ENCODE results near the gene DDX5. TPM values are rescaled to one million over a fixed set of nuclear protein-coding genes. Genes with fewer than 3 reads are reported as not detected.

Gene DDX5
- total and polyA plus RNA-seq, 2 experiments from 2014 or later = 241 to 643 TPM

- Histone ChIP-seq H3K9me2 (ENCODE audit: insufficient read depth) (no peaks in the 10 kb centered on the region), H3F3A (ENCODE audit: insufficient read depth) (peaks cover 28% of the 10 kb centered on the region), H3K79me2 (ENCODE audit: insufficient read depth) (peaks cover 41% of the 10 kb centered on the region), H3K9me3 (ENCODE audit: low read depth) (no peaks in the 10 kb centered on the region), H3K4me3 (peak overlapping the region; percentile 33; the same call in 1 of the 2 replicates), H3K9ac (no peak overlapping the region), H4K20me1 (ENCODE audit: insufficient read depth) (no peaks in the 10 kb centered on the region), H3K27ac (no peak overlapping the region), H3K36me3 (ENCODE audit: low read depth) (peaks cover 27% of the 10 kb centered on the region), H3K4me1 (ENCODE audit: insufficient read depth) (peaks cover 36% of the 10 kb centered on the region), H3K27me3 (replicated peaks; ENCODE audit: insufficient read depth) (no peaks in the 10 kb centered on the region), H3K4me2 (ENCODE audit: unreplicated experiment) (peak overlapping the region; percentile 19), H2AFZ (no peak overlapping the region)
- 39 to 45% methylated on average over 2 of the region's 2 CpGs for WGBS, 2 experiments (ENCODE audit: low coverage in 1 of 2, low lambda C conversion rate in 2 of 2, missing lambda C conversion rate in 2 of 2)
- in situ Hi-C loops (cut with MboI) = loop anchor here (5.0 kb wide), 1 partner anchor 72 kb away; no protein-coding TSS in a partner anchor
- TF ChIP-seq EZH2 (IDR thresholded peaks at IDR 0.05; ENCODE audit: insufficient read depth, poor library complexity, severe bottlenecking) (no peak), EZH2phosphoT487 (IDR thresholded peaks at IDR 0.05; ENCODE audit: insufficient read depth, low read depth) (no peak)
- no peak for DNase-seq
Measured at GRCh38 chr17:64494121-64494520, 12.0 kb downstream of the DDX5 start.

DNA sequence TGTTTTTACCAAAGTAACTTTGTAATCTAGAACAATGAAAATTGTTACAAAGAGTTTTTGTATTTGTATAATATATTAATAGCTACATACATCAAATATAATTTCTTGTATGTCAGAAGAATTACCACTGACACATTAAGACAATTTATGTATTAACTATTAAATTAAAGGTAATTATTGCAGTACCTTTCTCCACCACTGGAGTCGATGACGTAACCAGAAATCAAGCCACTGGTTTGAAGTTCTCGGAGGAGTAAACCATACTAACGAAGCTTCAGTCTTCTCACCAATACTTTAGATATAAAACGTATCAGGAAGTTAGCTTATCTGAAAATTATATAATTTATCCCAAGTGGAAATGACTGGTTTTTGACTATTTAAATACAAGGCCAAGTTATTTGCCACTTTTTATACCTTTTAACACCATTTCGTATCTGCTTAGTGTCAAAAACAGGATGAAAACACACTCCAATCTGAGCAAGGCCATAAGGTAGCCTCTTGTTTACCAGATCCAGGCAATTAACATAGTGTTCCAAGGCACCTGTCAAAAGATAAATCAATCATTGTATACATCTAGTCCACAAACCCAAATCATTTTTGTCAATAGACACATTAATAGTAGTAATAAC, 13.5 kb downstream of the DDX5 start:
- Histone ChIP-seq H3K27ac (no peak overlapping the region), H3K36me3 (ENCODE audit: low read depth) (peaks cover 16% of the 10 kb centered on the region; the same call in 1 of the 2 replicates), H3K4me3 (no peak overlapping the region), H3K4me2 (ENCODE audit: unreplicated experiment) (no peak overlapping the region), H3K27me3 (replicated peaks; ENCODE audit: insufficient read depth) (no peaks in the 10 kb centered on the region), H3K9me3 (ENCODE audit: low read depth) (no peaks in the 10 kb centered on the region), H4K20me1 (ENCODE audit: insufficient read depth) (no peaks in the 10 kb centered on the region), H2AFZ (no peak overlapping the region), H3K9me2 (ENCODE audit: insufficient read depth) (no peaks in the 10 kb centered on the region), H3K4me1 (ENCODE audit: insufficient read depth) (peaks cover 21% of the 10 kb centered on the region), H3K9ac (no peak overlapping the region), H3F3A (ENCODE audit: insufficient read depth) (peaks cover 12% of the 10 kb centered on the region), H3K79me2 (ENCODE audit: insufficient read depth) (peaks cover 31% of the 10 kb centered on the region)
- in situ Hi-C loops (cut with MboI) = loop anchor here (5.0 kb wide), 1 partner anchor 70 kb away; no protein-coding TSS in a partner anchor
- DNase-seq = peak; percentile 49
- 75 to 78% methylated on average over 6 of the region's 6 CpGs for WGBS, 2 experiments (ENCODE audit: low coverage in 1 of 2, low lambda C conversion rate in 2 of 2, missing lambda C conversion rate in 2 of 2)
- TF ChIP-seq EZH2 (IDR thresholded peaks at IDR 0.05; ENCODE audit: insufficient read depth, poor library complexity, severe bottlenecking) (no peak), EZH2phosphoT487 (IDR thresholded peaks at IDR 0.05; ENCODE audit: insufficient read depth, low read depth) (no peak)

GRCh38 chr17:64491994-64492393, 14.1 kb downstream of the DDX5 start:
- DNase-seq = peak; percentile 40
- H3K27ac ChIP-seq = no peak overlapping the region
- peaks cover 17% of the 10 kb centered on the region for H3K4me1 ChIP-seq (ENCODE audit: insufficient read depth)
- peaks cover 31% of the 10 kb centered on the region for H3K79me2 ChIP-seq (ENCODE audit: insufficient read depth)
- H3K27me3 ChIP-seq (replicated peaks; ENCODE audit: insufficient read depth) = no peaks in the 10 kb centered on the region
- H4K20me1 ChIP-seq (ENCODE audit: insufficient read depth) = no peaks in the 10 kb centered on the region
- H3K4me3 ChIP-seq = no peak overlapping the region
- no peak overlapping the region for H3K4me2 ChIP-seq (ENCODE audit: unreplicated experiment)
- no peaks in the 10 kb centered on the region for H3K9me3 ChIP-seq (ENCODE audit: low read depth)
- 24 to 29% methylated on average over 3 of the region's 3 CpGs for WGBS, 2 experiments (ENCODE audit: low coverage in 1 of 2, low lambda C conversion rate in 2 of 2, missing lambda C conversion rate in 2 of 2)
- in situ Hi-C loops (cut with MboI) = loop anchor here (5.0 kb wide), 1 partner anchor 70 kb away; no protein-coding TSS in a partner anchor
- H3F3A ChIP-seq (ENCODE audit: insufficient read depth) = 0 out of 2 replicates have a peak, but pooled peaks cover 7% of the 10 kb centered on the region
- H3K9me2 ChIP-seq (ENCODE audit: insufficient read depth) = no peaks in the 10 kb centered on the region
- H3K9ac ChIP-seq = no peak overlapping the region
- no peak overlapping the region for H2AFZ ChIP-seq
- TF ChIP-seq EZH2 (IDR thresholded peaks at IDR 0.05; ENCODE audit: insufficient read depth, poor library complexity, severe bottlenecking) (no peak), EZH2phosphoT487 (IDR thresholded peaks at IDR 0.05; ENCODE audit: insufficient read depth, low read depth) (no peak)
- peaks cover 16% of the 10 kb centered on the region; the same call in 1 of the 2 replicates for H3K36me3 ChIP-seq (ENCODE audit: low read depth)

GRCh38 chr17:64491034-64491860, 14.8 kb downstream of the DDX5 start:
- Histone ChIP-seq H3K9me3 (ENCODE audit: low read depth) (no peaks in the 10 kb centered on the region), H3K27ac (no peak overlapping the region), H3K9ac (no peak overlapping the region), H3K4me1 (ENCODE audit: insufficient read depth) (peaks cover 17% of the 10 kb centered on the region), H3K4me3 (no peak overlapping the region), H3K4me2 (ENCODE audit: unreplicated experiment) (no peak overlapping the region), H3K79me2 (ENCODE audit: insufficient read depth) (peaks cover 29% of the 10 kb centered on the region), H2AFZ (no peak overlapping the region), H3K9me2 (ENCODE audit: insufficient read depth) (no peaks in the 10 kb centered on the region), H3F3A (ENCODE audit: insufficient read depth) (0 out of 2 replicates have a peak, but pooled peaks cover 7% of the 10 kb centered on the region), H3K27me3 (replicated peaks; ENCODE audit: insufficient read depth) (no peaks in the 10 kb centered on the region), H3K36me3 (ENCODE audit: low read depth) (peaks cover 16% of the 10 kb centered on the region; the same call in 1 of the 2 replicates), H4K20me1 (ENCODE audit: insufficient read depth) (no peaks in the 10 kb centered on the region)
- no peak for TF ChIP-seq EZH2phosphoT487 (IDR thresholded peaks at IDR 0.05; ENCODE audit: insufficient read depth, low read depth)
- TF ChIP-seq EZH2 (IDR thresholded peaks at IDR 0.05; ENCODE audit: insufficient read depth, poor library complexity, severe bottlenecking) = no peak
- peak; percentile 63 for DNase-seq
- in situ Hi-C loops (cut with MboI) = loop anchor here (5.0 kb wide), 1 partner anchor 69 kb away; no protein-coding TSS in a partner anchor
- 73 to 76% methylated on average over 13 of the region's 13 CpGs for WGBS, 2 experiments (ENCODE audit: low coverage in 1 of 2, low lambda C conversion rate in 2 of 2, missing lambda C conversion rate in 2 of 2)

Measured in GM23248 (cell line).